Spleen (tissue), 13 donors: ENCODE results near the gene C10orf67. TPM values are rescaled to one million over a fixed set of nuclear protein-coding genes. Genes with fewer than 3 reads are reported as not detected.
A peak's percentile ranks its signal among the peaks of the same experiment; 100 is the strongest.
"Not testable (repeated sequence)": the region's sequence is repeated elsewhere in the genome, so short reads cannot be mapped to it uniquely, and the experiment has no call there.

Experiments used
- DNase-seq: peaks from one replicate; pipeline ENCODE4 v3.0.0-alpha.2; 2020
- H3K27ac ChIP-seq, 8 donors: fragments of 200-600 bp; sonication (generic) in 7 of 8; 1 replicate in 4 of 8; 2 replicates in 4 of 8; pipeline versions ENCODE4 v1.5.0 to v1.8.0; 2016 to 2021; ENCODE audit warnings: inconsistent platforms in 4 of 8, mild to moderate bottlenecking in 4 of 8, moderate library complexity in 1 of 8
- H3K27me3 ChIP-seq, 7 donors: fragments of 200-600 bp; sonication (generic) in 6 of 7; replicated peaks in 1 of 7; 1 replicate in 4 of 7; 2 replicates in 3 of 7; pipeline versions ENCODE4 v1.5.0 to v1.8.0; 2016 to 2021; ENCODE audit warnings: inconsistent platforms in 3 of 7, mild to moderate bottlenecking in 1 of 7
- H3K36me3 ChIP-seq, 6 donors: fragments of 200-600 bp; sonication (generic) in 5 of 6; 1 replicate in 4 of 6; 2 replicates in 2 of 6; pipeline versions ENCODE4 v1.5.0 to v1.8.0; 2016 to 2021; ENCODE audit warnings: inconsistent platforms in 2 of 6
- H3K4me1 ChIP-seq, 6 donors: fragments of 200-600 bp; sonication (generic) in 5 of 6; 1 replicate in 3 of 6; 2 replicates in 3 of 6; pipeline versions ENCODE4 v1.5.0 to v1.8.0; 2016 to 2021; ENCODE audit warnings: inconsistent platforms in 3 of 6
- H3K4me3 ChIP-seq, 8 donors: fragments of 200-600 bp; sonication (generic) in 7 of 8; 1 replicate in 4 of 8; 2 replicates in 4 of 8; pipeline versions ENCODE4 v1.5.0 to v1.8.0; 2016 to 2021; ENCODE audit warnings: inconsistent platforms in 4 of 8, mild to moderate bottlenecking in 4 of 8, moderate library complexity in 2 of 8
- H3K9me3 ChIP-seq, 8 donors: fragments of 200-600 bp; sonication (generic) in 7 of 8; 1 replicate in 4 of 8; 2 replicates in 4 of 8; pipeline versions ENCODE4 v1.5.0 to v1.8.0; 2016 to 2021; ENCODE audit warnings: inconsistent platforms in 4 of 8
- POLR2A ChIP-seq, 3 donors: fragments of 450-650 bp; IDR thresholded peaks; one replicate each; pipeline ENCODE4 v1.5.1; 2017; ENCODE audit warnings: antibody characterized with exemption in 3 of 3, mild to moderate bottlenecking in 1 of 3
- POLR2AphosphoS5 ChIP-seq, 3 donors: sonication (generic); formaldehyde crosslinking; IDR thresholded peaks; one replicate each; pipeline ENCODE4 v1.5.1; 2017; ENCODE audit warnings: antibody characterized with exemption in 3 of 3
- WGBS, 5 donors: extraction: QIAGEN DNeasy Blood & Tissue Kit in 3 of 5; methylation state at CpG; one replicate each; pipeline versions ENCODE4 v1.1.5 to v1.1.7; 2013 to 2018; 5-methylcytosine and 5-hydroxymethylcytosine counted together
- intact Hi-C: fragments of 100-400 bp; cut with DNase I; formaldehyde crosslinking; loops from one replicate; pipeline ENCODE4 v1.15.0; 2023; ENCODE audit warnings: low total_unique reads
- long read RNA-seq, 2 donors: transcript quantifications; one replicate each; lab custom pipeline, GENCODE V29; 2026
- polyA plus RNA-seq, 3 donors: library from polyadenylated mRNA; stranded (reverse); fragments of 200-250 nt; gene quantifications; one replicate each; pipeline ENCODE4 v1.2.1, GENCODE V29; 2013
- total RNA-seq, 7 donors: library from RNA; depleted of rRNA in 3 of 7; stranded (reverse); fragments of >200 nt in 3 of 7; fragmentation: NEBNext Ultra II Directional in 4 of 7; extraction: Animal tissue kit (Norgen Biotek cat#: 25700) in 4 of 7; gene quantifications; one replicate each; pipeline versions ENCODE4 v1.1.0 to v1.2.1, GENCODE V29; 2016 to 2021
- TF ChIP-seq, protein P1 (sequence below), 11 experiments: fragments of 200-600 bp in 7 of 11; fragments of 450-650 bp in 4 of 11; sonication (generic) in 4 of 11; IDR thresholded peaks in 8 of 11; conservative IDR thresholded peaks in 3 of 11; 1 replicate in 7 of 11; 2 replicates in 4 of 11; pipeline versions ENCODE4 v1.4.0 to v1.8.0; 2016 to 2021; ENCODE audit warnings: antibody characterized with exemption in 11 of 11, inconsistent platforms in 4 of 11, mild to moderate bottlenecking in 1 of 11
- donor health status: healthy with polysubstance abuse.
- donor health status: DM: no; HTN: no; CAD: no; lungs with moderate emphysema.
- donor health status: DM: no; HTN: no; CAD: no.
- donor health status: Bipolar disorder and iron deficiency.
- donor health status: healthy.
- donor health status: DM: no; HTN: no; CAD: no.
- donor health status: DM: yes; HTN: yes; CAD: no.

Gene C10orf67
- total RNA-seq (under 1 TPM in 3 of 7 donors, not detected in 4; 0.17 to 0.32 (median 0.26) TPM), polyA plus RNA-seq (under 1 TPM; 0.02 to 0.26 (median 0.03) TPM)
- long read RNA-seq, donor 1: 0 reads
- long read RNA-seq, donor 2: 0 reads

DNA sequence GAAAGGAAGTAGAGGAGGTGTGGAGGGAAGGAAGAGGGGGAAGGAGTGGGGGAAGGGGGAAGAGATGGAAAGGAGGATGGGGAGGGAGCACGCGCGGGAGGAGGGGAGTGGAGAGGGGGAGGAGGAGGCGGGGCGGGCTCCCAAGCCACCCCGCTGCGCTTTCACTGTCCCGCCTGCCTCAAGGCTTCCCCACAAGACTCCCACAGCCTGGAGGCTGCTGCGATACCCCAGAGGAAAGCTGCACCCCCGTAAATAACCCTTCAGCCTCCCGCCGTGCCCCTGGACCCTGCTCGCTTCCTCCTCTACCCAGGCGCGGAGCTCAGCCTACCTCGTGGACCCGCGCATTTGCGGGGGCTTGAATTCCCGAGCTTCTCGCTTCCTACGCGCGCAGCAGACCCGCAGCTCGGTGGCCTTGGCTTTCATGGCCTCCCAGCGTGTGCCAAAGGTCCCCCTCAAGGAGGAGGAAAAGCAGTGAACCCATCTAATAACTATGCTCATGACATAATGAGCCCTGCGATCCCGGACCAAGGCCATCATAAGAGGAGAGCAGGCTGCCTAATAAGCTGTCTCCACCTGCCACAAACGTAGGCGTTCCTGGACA lies at the start of gene C10orf67:
Gene C10orf67, minus strand, starts transcription at position 557 of the 601 bp plus-strand sequence. Its CDS starts 23 bp downstream, at position 534.
- H3K27ac ChIP-seq: peak within 1 kb of the TSS in 3 of 8 donors; percentile 38 to 63 (median 42)
- WGBS, 5 donors: 1 to 4% (median 4%) methylated on average over 21 to 31 of the region's 31 CpGs
- H3K9me3 ChIP-seq: no peaks in the 10 kb centered on the region
- H3K36me3 ChIP-seq: no peaks in the 10 kb centered on the region
- intact Hi-C loops: no loop called here
- peaks cover 0 to 34% (median 9%) of the 10 kb centered on the region in 6 donors for H3K4me1 ChIP-seq
- DNase-seq: peak; percentile 78
- peaks cover 0 to 57% (median 10%) of the 10 kb centered on the region in 7 donors for H3K27me3 ChIP-seq
- H3K4me3 ChIP-seq: peak within 1 kb of the TSS; percentile 24 to 72 (median 43)
- no peak for TF ChIP-seq POLR2A (IDR thresholded peaks at IDR 0.05)
- TF ChIP-seq, protein P1, sequence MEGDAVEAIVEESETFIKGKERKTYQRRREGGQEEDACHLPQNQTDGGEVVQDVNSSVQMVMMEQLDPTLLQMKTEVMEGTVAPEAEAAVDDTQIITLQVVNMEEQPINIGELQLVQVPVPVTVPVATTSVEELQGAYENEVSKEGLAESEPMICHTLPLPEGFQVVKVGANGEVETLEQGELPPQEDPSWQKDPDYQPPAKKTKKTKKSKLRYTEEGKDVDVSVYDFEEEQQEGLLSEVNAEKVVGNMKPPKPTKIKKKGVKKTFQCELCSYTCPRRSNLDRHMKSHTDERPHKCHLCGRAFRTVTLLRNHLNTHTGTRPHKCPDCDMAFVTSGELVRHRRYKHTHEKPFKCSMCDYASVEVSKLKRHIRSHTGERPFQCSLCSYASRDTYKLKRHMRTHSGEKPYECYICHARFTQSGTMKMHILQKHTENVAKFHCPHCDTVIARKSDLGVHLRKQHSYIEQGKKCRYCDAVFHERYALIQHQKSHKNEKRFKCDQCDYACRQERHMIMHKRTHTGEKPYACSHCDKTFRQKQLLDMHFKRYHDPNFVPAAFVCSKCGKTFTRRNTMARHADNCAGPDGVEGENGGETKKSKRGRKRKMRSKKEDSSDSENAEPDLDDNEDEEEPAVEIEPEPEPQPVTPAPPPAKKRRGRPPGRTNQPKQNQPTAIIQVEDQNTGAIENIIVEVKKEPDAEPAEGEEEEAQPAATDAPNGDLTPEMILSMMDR (IDR thresholded peaks at IDR 0.05 in 8 of 11, conservative IDR thresholded peaks at IDR 0.05 in 3 of 11): no peak
- TF ChIP-seq POLR2AphosphoS5 (IDR thresholded peaks at IDR 0.05): peak in 1 of 3 donors; percentile 21

- Histone ChIP-seq H3K36me3 (no peaks in the 10 kb centered on the region), H3K27ac (no peak overlapping the region), H3K27me3 (no peaks in the 10 kb centered on the region), H3K4me1 (no peaks in the 10 kb centered on the region), H3K9me3 (no peaks in the 10 kb centered on the region), H3K4me3 (no peak overlapping the region)
- TF ChIP-seq POLR2A (IDR thresholded peaks at IDR 0.05): no peak
- no peak for TF ChIP-seq POLR2AphosphoS5 (IDR thresholded peaks at IDR 0.05)
- WGBS, 5 donors: 62 to 87% (median 74%) methylated on average over 2 of the region's 2 CpGs
- intact Hi-C loops: no loop called here
- no peak for DNase-seq
Observed at GRCh38 chr10:23391821-23392220, 47.2 kb upstream of the C10orf67 start.

DNA sequence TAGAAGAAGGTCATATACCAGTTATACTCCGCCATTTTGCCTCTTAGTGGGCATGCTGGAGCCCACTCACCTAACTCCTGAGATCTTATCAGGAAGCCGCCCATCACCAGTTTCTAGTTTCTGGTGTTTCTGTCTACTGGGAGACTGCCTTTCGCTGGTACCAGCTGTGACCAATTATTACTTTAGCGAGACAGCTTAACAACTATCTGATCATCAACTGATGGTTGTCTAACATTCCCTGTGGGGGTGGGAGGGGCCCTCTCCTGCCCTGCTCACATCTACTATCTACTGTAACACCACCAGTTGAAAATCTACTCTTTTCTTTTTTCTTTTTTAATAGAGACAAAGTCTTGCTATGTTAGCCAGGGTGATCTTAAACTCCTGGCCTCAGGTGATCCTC lies 46.2 kb upstream of the C10orf67 start:
- Histone ChIP-seq H3K27ac (no peak overlapping the region), H3K4me3 (no peak overlapping the region), H3K27me3 (no peaks in the 10 kb centered on the region), H3K36me3 (no peaks in the 10 kb centered on the region), H3K4me1 (no peaks in the 10 kb centered on the region), H3K9me3 (no peaks in the 10 kb centered on the region)
- no peak for DNase-seq
- TF ChIP-seq POLR2A (IDR thresholded peaks at IDR 0.05) (no peak), POLR2AphosphoS5 (IDR thresholded peaks at IDR 0.05) (no peak)
- TF ChIP-seq, protein P1 (IDR thresholded peaks at IDR 0.05 in 8 of 11, conservative IDR thresholded peaks at IDR 0.05 in 3 of 11): no peak
- intact Hi-C loops: no loop called here
- 84 to 96% (median 92%) methylated on average over 4 of the region's 4 CpGs for WGBS, 5 donors

DNA sequence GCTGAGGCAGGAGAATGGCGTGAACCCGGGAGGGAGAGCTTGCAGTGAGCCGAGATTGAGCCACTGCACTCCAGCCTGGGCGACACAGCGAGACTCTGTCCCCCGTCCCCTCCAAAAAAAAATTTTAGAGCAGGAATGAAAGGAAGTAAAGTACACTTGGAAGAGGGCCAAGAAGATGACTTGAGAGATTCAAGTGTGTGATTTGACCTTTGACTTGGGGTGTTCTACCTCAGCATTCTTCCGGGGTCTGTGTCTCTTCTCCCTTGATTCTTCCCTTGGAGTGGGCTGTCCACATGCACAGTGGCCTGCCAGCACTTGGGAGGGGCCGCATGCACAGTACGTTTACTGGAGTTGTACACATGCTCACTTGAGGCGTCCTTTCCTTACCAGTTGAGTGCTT lies 45.8 kb upstream of the C10orf67 start:
- intact Hi-C loops, H3K9me3 ChIP-seq, H3K27me3 ChIP-seq, H3K27ac ChIP-seq, DNase-seq, H3K4me1 ChIP-seq, H3K36me3 ChIP-seq, H3K4me3 ChIP-seq: not testable (repeated sequence)
- WGBS, 5 donors: 80 to 88% (median 87%) methylated on average over 10 of the region's 10 CpGs

DNA sequence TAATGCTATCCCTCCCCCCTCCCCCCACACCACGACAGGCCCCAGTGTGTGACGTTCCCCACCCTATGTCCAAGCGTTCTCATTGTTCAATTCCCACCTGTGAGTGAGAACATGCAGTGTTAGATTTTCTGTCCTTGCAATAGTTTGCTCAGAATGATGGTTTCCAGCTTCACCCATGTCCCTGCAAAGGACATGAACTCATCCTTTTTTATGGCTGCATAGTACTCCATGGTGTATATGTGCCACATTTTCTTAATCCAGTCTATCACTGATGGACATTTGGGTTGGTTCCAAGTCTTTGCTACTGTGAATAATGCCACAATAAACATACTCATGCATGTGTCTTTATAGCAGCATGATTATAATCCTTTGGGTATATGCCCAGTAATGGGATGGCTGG lies 42.9 kb upstream of the C10orf67 start:
- intact Hi-C loops, H3K4me1 ChIP-seq, H3K36me3 ChIP-seq, H3K4me3 ChIP-seq, DNase-seq, H3K9me3 ChIP-seq, H3K27me3 ChIP-seq, H3K27ac ChIP-seq: not testable (repeated sequence)
- 89 to 97% (median 93%) methylated on average over 3 of the region's 3 CpGs for WGBS, 5 donors
